Dedifferentiated amniotic fluid mesenchymal stem cell (primary cell): ENCODE measurements around the gene PCBD1.

ENCODE experiments used
- DNase-seq: peaks from one replicate; pipeline ENCODE4 v3.0.0-alpha.2; 2016; ENCODE audit errors: extremely low spot score

PCBD1 gene

DNA sequence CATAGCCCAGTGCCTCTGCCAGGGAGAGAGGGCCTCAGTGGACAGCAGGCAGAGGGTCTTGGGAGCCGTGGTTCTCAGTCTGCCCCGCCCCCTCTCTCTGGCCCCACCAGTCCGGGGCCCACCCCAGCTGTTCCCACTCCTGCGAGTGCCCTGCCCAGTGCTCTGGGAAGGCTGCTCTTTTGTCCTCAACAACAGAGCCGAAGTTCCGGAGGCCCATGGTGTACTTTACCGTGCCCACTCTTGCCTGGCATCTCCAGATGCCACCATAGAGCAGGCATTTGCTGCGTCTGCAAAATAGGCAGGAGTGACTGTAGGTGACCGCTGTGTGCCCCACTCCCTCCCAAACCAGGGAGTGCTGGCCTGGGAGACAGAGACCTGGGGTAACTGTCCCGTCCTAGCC is 29.3 kb upstream of the PCBD1 start:
- DNase-seq = no peak

DNA sequence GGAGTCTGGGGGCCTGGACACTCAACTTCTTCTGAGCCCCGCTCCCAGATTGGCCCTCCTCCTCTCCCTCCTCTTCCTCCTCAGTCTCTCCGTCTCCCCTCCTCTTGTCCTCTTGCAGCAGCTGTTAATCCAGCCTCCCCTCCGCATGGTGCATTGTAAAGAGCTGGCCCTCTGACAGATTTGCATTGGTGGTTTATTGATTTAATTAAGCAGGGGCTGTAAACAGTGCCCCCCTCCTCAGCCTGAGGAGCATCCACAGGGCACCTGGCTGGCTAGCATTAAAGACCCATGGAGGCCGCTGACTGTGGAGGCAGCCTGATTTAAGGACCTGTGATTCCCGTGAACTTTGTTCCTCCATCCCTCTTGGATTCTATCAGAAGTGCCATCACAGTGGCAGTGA is 28.9 kb upstream of the PCBD1 start:
- no peak for DNase-seq

DNA sequence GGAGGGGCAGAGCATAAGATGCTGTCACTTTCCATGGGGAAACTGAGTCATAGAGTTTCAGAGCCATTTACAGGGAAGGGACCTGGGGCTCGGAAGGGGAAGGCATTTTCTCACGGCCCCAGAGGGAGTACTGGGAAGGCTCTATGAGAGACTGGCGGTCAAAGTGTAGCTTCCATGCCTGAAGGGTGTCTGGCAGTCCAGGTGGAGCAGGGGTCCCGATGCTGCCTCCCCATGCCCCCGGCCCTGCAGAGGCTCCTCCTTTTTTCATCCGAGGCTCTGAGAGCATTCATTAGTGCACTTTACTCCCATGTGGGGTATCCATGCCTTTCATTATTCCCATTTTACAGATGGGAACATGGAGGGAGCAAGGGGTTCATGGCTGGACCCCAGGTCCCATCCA is 27.9 kb upstream of the PCBD1 start:
- DNase-seq = no peak

DNA sequence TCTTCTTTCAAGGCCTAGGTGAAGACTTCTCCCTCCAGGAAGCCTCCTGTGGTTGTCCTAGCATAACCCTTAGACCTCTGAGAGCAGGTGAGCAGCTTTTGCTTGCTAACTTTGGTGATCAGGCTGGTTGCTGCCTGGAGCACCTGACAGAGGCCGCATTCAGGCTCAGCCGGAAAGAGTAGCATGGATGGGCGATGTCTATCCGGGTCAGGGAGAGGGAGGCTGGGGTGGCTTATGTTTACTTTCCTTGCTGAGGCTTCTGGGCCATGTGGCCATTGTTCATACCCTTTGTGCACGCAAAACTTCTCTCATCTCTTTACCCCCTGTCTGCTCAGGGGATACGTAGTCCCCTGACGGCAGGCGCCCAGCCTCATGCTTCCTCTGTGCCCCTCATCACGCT is 27.4 kb upstream of the PCBD1 start:
- no peak for DNase-seq

DNA sequence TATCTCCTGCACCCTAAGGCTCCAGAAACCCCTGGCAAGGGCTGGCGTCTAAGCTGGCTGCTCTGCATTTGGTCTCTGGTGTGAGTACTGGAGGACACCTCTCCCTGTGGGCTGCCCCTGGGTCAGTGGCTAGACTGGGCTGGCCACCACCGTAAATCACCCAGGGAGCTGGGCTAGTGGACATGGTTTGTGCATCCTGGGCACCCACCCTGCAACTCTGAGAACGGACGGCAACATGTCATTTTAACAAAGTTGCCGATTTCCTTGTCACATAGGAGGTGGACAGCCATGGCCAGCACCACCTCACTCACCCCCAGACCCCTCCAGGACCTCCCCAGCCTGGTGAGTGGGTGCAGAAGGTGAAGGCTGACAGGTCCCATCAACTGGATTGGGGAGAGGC is 26.8 kb upstream of the PCBD1 start:
- DNase-seq = no peak

DNA sequence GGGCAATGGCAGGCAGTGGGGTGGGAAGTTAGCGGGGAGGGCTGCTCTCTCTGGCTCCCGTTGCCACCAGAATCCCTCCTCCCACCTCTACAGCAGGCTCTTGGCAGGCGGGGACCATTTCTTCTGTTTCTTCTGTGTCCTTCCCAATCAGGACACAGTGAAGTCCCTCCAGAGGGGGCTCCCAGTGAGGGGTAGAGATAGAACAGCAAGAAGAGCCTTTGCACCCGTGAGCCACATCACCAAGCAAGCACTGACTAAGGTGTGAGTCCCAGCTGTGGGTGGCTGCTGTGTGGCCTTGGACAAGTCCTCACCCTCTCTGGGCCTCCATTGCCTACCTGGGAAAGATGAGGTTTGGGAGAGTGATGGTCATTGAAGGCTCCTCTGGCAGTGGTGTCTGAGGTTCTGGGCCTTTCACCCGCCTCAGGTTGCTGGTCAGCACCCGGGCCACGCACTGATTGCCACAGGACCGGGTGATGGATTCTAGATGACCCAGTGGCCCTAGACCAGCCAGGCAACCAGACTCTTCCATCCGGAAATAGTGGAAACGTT is 26.0 kb upstream of the PCBD1 start:
- no peak for DNase-seq

DNA sequence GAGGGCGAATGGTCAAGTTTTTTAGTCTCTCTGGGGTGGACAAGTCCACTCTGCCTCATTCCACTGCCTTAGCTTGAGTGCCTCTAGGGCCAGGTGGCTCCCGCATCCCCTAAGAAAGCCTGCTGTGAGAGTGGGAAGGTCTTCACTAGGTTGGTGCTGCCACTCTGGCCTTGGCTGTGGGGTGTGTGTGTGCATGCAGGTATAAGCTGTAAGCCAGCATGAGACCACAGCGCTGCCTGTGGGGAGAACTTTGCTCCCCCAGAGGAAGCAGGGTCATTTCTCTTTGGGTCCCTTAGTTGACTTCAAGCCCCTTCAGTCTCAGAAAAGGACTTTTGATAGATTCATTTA is 25.5 kb upstream of the PCBD1 start:
- no peak for DNase-seq

DNA sequence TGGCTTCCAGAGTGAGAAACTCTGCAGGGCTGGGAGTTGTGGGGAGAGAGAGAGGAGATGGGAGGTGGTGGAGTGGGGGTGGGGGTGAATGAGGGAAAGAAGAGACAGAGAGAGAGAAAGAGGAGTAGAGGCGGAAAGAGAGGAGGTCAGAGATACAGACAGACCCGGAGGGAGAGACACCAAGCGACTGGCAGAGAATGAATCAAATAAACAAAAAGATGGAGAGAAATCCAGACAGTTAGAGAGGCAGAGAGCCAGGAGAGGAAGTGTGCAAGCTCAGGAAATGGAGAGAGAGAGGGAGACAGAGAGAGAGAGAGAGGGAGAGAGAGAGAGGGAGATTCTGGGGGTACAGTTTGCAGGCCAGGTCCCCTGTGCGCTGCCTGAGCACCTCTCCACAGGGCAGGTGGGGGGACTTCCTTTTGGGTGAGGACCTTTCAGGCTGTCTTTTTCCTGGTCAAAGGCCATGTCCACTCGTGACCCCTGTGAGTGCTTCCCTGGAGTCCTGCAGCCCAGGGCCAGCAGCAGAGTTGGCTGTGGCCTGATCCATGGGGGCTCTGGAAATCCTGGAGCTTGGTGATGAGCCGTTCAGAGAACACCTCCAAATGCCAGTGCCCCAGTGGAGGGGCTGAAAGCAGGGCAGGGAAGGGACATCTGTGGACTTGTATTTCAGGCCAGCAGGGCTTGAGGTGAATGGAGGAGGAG is 25.0 kb upstream of the PCBD1 start:
- no peak for DNase-seq

DNA sequence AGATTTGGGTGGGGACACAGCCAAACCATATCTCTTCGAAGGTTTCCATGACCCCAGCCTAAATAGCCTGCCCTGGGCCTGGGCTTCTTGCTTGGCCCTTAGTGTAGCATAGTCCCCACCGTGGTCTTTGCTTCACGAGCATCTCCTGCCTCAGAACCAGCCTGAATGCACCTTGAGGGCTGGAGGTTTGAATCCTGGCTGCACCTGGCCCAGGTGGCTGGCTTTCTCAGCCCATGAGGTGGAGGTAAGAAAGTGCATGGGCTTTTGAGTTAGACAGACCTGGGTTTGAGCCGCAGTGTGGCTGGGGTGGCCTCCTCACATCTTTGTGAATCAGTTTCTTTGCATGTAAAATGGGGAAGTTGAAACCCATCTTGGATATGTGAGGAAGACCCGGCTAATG is 24.2 kb upstream of the PCBD1 start:
- no peak for DNase-seq

DNA sequence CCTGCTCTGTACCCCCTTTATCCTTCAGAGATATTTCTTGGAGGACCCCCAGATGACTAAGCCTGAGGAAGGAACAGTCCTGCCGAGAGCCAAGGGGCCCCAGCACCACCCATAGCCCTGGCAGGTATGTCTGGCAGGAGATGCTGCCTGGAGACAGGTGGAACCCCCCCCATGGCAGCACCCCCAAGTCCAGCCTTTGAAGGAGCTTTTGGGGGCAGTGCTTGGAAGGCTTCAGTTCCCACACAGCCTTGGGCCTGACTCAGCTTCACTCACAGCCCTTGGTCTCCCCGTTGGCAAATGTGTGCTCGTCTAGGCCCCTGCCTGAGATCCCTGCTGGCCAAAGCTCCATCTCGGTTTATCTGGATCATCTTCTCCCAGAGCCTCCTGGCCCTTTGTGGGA is 23.0 kb upstream of the PCBD1 start:
- DNase-seq = no peak

DNA sequence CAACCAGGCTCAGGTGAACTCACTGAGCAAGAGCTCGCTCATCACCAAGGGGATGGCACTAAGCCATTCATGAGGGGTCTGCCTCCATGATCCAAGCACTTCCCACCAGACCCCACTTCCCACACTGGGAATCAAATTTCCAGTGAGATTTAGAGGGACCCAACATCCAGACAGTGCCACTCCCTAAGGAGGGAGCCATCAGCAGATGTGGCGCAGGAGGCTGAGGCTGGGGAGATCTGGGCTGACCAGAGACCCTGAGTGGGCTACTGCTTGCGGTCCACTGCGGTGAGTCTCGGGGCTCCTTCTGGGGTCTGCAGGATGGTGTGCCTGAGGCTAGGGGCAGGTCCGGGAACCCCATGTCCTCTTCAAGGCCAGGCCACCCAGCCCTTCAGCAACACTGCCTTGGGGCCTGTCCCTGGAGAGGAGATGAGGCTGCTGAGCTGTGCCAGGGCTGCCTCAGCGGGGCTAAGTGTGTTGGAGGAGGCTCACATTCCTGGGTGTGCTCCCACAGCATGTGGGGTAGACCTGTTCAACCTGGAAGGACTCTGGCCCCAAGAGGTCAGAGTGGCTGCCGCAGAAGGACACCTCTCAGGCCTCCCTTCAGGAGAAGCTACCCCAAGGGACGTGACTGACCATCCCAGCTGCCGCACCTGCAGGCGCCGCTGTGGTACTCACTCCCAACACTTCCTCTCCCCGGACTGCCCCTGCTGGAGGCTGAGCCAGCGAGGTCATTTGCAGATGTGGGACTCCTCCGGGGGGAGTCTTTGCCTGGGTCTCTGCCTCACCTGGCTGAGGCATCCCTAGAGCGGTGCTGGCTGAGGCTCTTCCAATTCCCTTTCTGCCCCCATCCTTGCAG is 22.3 kb upstream of the PCBD1 start:
- no peak for DNase-seq

DNA sequence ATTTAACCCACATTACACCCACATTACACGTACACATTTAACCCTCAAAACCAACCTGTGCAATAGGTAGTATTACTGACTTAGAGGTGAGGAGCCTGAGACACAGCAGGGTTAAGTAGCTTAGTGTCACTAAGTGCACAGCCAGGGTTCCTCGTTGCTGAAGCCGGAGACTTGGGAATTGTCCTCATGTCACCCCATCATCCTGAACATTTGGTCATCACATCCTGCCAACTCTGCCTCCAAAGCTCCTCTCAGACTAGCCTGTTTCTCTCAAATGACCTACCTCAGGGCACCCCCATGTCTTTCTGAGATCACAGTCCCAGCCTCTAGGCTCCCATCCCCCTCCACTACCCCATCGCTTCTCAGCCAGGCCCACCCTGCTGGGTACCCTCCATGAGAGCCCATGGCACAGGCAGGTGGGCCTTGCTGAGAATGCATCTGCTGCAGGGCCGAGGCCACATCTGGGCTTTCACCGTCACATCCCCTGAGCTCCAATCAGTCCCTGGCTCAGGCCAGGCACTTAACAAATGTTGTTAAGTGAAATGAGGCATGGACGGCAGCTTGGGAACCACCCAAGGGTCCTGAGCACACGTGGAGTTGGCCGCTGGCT is 21.1 kb upstream of the PCBD1 start:
- DNase-seq = no peak

DNA sequence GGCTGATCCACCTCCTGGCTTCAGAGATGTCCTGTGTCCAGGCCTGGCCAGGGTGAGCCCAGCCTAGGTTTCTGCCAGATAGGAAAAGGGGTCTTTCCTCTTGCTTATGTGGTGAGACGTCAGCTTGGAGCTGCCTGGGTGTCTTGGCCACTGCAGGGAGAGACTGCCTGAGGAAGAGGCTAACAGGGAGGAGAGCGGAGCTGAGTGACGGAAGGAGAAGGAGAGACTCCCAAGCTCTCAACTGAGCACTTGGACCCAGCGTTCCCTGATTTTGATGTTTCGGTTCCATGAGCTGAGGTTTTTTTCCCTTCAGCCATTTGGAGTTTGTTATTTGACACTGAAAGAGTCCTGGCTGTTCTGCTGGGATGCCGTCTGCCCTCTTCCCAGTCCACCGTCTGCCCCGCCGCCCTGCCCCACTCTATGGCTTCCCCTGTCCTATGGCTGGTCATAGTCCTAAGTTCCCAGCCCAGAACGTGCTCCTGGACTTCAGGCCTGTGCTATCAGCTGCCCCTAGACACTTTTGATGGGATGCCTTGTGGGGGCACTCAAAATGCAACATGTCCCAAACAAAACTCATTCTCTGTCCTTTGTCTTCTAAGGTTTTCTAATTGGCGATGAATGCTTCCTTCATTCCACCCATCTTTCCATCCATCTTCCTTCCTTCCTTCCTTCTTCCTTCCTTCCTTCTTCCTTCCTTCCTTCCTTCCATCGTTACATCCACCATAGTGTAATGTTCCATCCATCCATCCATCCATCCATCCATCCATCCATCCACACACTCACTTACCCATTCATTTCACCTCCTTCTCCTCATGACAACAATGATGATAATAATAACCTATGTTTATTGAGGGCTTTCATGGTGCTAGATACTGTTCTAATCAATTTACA is 20.3 kb upstream of the PCBD1 start:
- no peak for DNase-seq

DNA sequence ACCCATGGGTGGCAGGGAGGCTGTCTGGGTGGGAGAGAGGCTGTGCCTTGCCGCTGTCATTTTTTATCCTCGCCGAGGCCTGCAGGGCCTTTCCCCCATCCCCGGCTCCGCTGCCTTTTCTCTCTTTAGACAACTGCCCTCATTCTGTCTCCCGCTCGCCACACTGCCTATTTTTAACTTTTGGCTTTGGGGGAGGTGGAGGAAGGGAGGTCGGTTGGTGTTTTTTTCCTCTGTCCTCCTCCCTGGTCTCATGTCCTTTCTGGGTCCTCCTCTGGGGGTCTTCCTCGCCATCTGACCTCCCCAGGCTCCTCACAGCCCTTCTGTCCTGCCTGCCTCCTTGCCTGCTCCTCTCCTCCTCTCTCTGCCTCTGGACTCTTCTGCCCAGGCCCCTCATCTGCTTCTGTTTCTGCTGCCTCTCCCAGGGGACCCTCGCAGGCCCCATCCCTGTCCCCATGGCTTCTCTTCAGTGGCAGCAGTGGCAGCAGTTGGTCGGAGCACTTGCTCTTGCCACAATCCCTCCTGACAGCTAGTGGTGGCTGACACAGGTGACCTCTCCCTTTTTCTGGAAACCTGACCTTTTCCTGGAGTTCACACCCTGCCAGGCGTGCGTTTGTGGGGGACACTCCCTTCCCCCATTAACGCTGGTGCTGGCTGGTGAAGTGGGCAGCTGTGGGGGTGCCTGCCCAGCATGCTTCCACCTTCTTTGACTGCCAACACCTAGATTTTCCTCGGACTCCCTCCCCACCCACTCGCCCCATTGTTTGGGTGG is 19.5 kb upstream of the PCBD1 start:
- no peak for DNase-seq

DNA sequence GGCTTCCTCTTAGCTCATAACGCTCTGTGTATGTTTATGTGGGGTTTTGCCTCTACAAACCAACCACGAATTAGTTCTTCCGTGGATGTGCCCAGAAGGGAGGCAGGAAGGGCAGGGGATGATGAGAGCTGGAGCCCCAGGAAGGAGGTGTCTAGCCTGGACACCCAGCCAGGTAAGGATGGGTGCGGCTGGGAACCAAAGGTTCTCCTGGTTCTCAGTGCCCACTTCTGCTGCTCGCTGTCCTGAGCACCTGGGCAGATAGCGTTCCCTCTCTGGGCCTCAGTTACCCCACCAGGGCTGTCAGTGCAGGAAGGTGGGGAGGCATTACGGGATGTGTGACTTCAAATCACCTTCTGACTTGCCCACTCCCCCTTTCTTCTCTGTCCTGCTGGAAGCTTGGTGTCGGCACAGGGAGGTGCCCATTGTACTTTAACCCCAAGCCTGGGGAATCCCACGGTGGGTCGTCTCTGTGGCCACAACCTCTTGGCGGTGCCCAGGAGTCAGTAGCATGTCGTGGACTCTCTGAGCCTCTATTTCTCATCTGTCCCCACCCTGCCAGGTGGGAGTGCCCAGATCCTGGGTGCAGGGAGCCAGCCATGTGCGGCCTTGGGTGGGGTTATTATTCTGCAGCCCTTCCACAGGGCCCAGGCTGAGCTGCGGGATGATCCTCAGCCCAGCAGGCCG is 18.7 kb upstream of the PCBD1 start:
- no peak for DNase-seq

DNA sequence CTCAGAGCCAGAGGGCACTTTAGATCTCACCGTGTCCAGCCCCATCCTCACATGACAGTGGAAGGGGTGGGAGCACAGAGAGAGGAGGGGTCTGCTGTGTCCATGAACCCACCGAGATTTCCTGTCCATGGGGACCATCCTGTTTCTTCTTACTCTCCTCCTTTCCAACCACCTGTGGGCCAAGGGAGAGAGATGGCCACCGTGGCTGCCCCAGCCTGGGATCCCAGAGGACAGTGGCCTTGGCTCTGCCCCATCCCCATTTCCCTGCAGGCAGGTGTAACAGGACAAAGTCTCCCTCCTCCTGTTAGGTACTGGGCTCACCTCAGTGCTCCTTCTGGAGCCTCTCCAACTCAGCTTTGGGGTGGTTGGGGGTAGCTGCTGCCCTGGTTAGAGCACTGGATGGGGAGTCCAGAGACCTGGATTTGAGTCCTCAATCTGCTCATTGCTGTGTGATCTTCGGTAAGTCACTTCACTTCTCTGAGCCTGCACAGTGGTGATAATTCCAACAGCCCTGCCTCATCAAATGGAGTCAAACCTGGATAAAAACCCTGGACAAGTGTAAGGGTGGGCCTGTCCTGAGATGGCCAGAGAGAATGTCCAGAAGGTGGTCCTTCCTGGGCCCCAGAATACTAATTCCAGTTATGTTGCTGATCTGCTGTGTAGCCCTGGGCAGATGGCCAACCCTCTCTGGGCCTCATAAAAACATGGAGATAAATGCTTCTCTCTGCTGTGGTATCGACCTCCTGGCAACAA is 17.8 kb upstream of the PCBD1 start:
- DNase-seq = no peak

DNA sequence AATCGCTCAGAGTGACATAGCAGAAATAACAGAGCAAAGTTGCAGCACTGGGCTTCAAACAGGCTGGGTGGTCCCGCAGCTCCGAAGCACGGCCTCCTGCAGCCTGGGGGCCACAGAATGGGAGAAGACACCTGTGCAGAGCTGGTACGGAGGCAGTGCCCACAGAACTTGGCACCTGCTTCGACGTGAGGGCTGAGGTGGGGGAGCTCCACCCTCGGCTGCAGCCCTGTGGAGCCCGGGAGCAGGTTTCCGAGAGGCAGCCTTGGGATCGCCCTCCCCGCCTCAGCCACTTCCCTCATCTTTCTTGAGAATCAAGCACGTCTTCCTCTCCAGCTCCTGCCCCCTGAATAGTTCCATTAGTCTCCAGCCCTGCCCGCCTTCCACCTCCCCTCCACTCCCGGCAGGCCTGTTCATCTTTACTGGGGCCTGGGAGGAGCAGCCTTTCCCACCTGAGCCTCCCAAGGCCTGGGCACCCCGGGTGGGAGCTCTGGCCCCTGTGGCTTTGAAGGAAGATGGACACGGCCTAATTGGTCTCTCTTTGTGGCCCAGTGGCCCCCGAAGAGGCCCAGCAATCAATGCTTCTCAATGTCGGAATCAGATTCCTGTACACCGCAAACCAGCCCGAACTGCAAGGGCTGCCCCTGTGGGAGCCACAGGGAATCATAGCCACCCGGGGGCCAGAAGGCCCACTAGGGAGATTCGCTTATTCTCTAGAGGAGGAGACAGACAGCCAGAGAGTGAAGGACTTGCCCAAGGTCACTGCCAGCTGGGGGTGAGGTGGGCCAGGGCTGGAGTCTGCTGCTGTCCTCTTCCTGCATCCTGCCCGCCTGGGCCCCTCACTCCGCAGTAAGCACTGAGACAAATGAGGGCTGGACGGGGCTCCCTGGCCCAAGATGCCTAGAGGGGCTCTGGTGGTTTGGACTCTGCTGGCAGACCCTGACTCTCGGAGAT is 17.0 kb upstream of the PCBD1 start:
- DNase-seq = no peak

DNA sequence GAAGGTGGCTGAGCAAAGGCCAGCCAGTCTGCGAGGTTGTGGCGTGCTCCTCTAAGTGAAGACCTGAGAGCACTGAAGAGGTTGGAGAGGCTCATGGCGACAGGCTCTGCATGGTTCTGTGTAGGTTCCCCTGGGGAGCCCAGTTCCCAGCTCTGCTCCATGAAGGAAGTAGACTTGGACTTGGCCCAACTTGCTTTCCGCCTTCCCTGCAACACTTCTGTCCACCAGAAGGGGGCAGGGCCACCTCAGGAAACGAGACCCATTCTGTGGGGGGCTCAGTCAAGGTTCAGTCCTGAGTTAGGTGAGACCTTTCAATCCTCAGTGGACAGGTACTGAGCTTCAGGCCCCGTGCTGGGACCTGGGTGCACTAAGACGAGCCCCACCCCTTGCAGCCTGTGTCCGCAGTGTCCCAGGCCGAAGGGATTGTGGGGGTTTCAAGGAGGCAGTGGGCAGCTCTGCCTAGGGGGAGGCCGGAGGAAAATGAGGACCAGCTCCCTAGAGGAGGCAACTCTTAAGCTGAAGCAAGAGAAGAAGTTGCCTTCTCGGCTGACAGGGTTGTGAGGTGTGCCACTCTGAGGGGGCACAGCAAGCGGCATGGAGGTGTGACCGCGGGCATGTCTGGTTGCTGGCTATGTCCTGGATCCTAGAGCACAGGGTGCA is 15.0 kb upstream of the PCBD1 start:
- no peak for DNase-seq
